ENCODE measurements around the gene E2F1. TPM values are rescaled to one million over a fixed set of nuclear protein-coding genes. Genes with fewer than 3 reads are reported as not detected.
A peak's percentile ranks its signal among the peaks of the same experiment; 100 is the strongest.

E2F1 gene
- total RNA-seq, 1 donor from 2014 or later = 2.4 TPM

DNA sequence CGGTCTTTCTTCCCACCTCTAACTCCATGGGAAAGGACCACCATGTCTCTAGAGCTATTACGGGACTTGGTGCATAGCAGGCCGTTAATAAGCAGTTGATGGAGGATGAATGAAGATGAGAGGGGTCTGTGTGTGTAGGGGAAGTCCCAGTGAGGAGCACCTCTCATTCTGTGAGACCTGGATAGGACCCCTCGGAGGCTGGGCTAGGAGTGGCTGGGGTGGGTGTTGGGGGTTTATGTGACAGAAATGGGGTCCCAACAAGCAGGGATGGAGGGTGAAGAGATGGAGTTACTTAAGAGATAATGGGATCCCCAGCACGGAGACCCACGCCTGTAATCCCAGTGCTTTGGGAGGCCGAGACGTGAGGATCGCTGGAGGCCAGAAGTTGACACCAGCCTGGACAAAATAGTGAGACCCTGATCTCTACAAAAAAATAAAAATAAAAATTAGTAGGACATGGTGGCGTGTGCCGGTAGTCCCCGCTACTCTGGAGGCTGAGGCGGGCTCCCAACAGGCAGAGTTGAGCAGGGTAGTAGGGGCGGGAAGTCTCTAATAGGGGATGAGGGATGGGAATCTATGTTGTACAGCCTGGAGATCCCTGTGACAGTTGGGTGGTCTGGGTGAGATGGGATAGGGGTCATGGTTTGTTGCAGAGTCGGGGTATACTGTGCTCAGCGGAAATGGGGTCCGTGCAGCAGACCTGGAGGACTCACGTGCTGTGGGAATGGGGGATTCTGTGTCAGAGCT, 44.9 kb upstream of the E2F1 start:
- Histone ChIP-seq H3K4me3 (peak overlapping the region; percentile 59), H3K9me3 (peaks cover 2% of the 10 kb centered on the region), H3K27me3 (no peaks in the 10 kb centered on the region), H3K36me3 (no peaks in the 10 kb centered on the region), H3K27ac (peak overlapping the region; percentile 93), H3K4me1 (peaks cover 19% of the 10 kb centered on the region)
- TF ChIP-seq, protein P1, sequence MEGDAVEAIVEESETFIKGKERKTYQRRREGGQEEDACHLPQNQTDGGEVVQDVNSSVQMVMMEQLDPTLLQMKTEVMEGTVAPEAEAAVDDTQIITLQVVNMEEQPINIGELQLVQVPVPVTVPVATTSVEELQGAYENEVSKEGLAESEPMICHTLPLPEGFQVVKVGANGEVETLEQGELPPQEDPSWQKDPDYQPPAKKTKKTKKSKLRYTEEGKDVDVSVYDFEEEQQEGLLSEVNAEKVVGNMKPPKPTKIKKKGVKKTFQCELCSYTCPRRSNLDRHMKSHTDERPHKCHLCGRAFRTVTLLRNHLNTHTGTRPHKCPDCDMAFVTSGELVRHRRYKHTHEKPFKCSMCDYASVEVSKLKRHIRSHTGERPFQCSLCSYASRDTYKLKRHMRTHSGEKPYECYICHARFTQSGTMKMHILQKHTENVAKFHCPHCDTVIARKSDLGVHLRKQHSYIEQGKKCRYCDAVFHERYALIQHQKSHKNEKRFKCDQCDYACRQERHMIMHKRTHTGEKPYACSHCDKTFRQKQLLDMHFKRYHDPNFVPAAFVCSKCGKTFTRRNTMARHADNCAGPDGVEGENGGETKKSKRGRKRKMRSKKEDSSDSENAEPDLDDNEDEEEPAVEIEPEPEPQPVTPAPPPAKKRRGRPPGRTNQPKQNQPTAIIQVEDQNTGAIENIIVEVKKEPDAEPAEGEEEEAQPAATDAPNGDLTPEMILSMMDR (IDR thresholded peaks at IDR 0.05) = no peak
- ATAC-seq (no peak), DNase-seq (no peak)
- intact Hi-C loops (cut with DNase I) = no loop called here

DNA sequence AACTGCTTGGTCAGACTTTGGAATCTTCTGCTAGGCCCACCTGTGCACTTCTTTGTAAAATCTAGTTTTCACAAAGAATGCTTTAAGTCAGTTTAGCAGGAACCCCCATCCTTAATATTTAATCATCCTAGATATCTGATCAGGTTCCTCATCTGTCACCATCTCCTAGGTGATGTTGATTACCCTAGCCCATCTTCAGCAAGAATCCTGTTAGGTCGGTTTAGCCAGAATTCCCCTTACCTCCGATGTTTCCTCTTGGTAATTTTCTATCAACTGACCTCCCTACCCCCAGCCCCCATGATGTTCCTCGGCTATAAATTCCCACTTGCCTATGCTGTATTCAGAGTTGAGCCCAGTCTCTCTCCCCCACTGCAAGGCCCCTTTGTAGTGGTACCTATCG, 42.9 kb upstream of the E2F1 start:
- Histone ChIP-seq H3K27ac (no peak overlapping the region), H3K4me3 (no peak overlapping the region), H3K4me1 (peaks cover 13% of the 10 kb centered on the region), H3K27me3 (no peaks in the 10 kb centered on the region), H3K36me3 (no peaks in the 10 kb centered on the region), H3K9me3 (no peaks in the 10 kb centered on the region)
- TF ChIP-seq, protein P1 (IDR thresholded peaks at IDR 0.05) = no peak
- ATAC-seq = no peak
- intact Hi-C loops (cut with DNase I) = no loop called here
- DNase-seq = no peak

DNA sequence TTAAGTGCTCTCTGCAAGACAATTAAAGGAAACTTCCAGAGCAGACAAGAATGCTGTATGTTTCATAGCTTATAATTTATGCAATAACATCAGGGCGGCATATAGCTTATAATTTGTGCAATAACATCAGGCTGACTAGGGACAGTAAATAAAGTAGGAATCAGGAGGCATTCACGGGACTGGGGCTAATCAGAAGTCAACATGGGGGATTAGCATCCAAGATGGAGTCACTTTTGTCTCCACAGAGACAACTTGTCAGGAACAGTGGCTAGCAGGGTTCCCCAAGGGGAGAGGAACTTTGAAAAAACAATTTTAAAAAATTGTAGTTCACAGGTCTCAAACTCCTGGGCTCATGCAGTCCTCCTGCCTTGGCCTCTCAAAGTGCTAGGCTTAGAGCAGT, 42.3 kb upstream of the E2F1 start:
- Histone ChIP-seq H3K27ac (no peak overlapping the region), H3K4me1 (peaks cover 9% of the 10 kb centered on the region), H3K9me3 (no peaks in the 10 kb centered on the region), H3K4me3 (no peak overlapping the region), H3K36me3 (no peaks in the 10 kb centered on the region), H3K27me3 (no peaks in the 10 kb centered on the region)
- intact Hi-C loops (cut with DNase I) = no loop called here
- DNase-seq = no peak
- ATAC-seq = no peak
- TF ChIP-seq, protein P1 (IDR thresholded peaks at IDR 0.05) = no peak

DNA sequence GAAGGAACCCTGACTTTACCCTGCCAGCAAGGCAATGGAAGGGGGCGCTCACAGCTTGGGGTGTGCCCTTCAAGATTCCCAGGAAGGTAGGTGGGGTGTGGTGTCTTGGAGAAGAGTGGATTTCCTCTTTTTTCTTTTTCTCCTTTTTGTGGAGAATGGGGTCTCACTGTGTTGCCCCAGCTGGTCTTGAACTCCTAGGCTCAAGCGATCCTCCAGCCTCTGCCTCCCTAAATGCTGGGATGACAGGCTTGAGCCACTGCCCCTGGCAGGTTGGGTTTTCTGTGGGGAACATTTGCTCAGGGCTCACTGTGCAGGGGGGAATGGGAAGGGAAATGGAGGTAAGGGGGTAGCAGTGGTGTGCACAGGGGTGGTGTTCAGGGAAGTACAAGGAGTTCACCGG, 41.6 kb upstream of the E2F1 start:
- no peak for ATAC-seq
- H3K4me1 ChIP-seq = peaks cover 2% of the 10 kb centered on the region
- no peak for DNase-seq
- intact Hi-C loops (cut with DNase I) = no loop called here
- no peak overlapping the region for H3K4me3 ChIP-seq
- TF ChIP-seq, protein P1 (IDR thresholded peaks at IDR 0.05) = no peak
- H3K27ac ChIP-seq = no peak overlapping the region
- no peaks in the 10 kb centered on the region for H3K9me3 ChIP-seq
- H3K36me3 ChIP-seq = no peaks in the 10 kb centered on the region
- H3K27me3 ChIP-seq = no peaks in the 10 kb centered on the region

DNA sequence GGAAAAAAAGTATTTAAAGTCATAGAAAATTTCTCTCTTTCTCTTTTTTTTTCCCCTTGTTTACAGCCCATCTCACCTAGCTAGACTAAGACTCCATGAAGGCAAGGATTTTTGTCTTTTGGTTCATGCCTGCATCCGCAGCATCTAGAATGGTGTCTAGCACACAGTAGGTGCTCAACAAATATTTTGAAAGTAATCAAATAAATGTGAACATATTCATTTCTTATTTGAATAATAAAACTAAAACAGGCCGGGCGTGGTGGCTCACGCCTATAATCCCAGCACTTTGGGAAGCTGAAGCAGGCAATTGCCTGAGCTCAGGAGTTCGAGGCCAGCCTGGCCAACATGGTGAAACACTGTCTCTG, 40.9 kb upstream of the E2F1 start:
- no peak overlapping the region for H3K27ac ChIP-seq
- no peaks in the 10 kb centered on the region for H3K36me3 ChIP-seq
- no peaks in the 10 kb centered on the region for H3K4me1 ChIP-seq
- no peaks in the 10 kb centered on the region for H3K9me3 ChIP-seq
- no peak overlapping the region for H3K4me3 ChIP-seq
- TF ChIP-seq, protein P1 (IDR thresholded peaks at IDR 0.05) = no peak
- intact Hi-C loops (cut with DNase I) = no loop called here
- DNase-seq (no peak), ATAC-seq (no peak)
- H3K27me3 ChIP-seq = no peaks in the 10 kb centered on the region
